Measurements from ENCODE around the gene HBQ1.

GRCh38 chr16:164827-165538 lies 15.3 kb upstream of the HBQ1 start:
- TF ChIP-seq POLR2A (IDR thresholded peaks at IDR 0.05) (no peak), CTCF (IDR thresholded peaks at IDR 0.05) (no peak)
